GM21717 (cell line): ENCODE data around the gene DYNLT2.

ENCODE experiments used
- ATAC-seq: cut with Tn5 transposase; IDR thresholded peaks from one replicate; pipeline ENCODE4 v1.9.1; 2021; ENCODE audit warnings: mild to moderate bottlenecking, moderate library complexity; ENCODE audit not compliant: unreplicated experiment

Gene DYNLT2

GRCh38 chr6:169738976-169739529 is 12.3 kb downstream of the DYNLT2 start:
- ATAC-seq, result no peak

GRCh38 chr6:169738204-169738975 is 13.0 kb downstream of the DYNLT2 start:
- ATAC-seq, result no peak

GRCh38 chr6:169729961-169730360 is 21.4 kb downstream of the DYNLT2 start:
- ATAC-seq, result no peak

DNA sequence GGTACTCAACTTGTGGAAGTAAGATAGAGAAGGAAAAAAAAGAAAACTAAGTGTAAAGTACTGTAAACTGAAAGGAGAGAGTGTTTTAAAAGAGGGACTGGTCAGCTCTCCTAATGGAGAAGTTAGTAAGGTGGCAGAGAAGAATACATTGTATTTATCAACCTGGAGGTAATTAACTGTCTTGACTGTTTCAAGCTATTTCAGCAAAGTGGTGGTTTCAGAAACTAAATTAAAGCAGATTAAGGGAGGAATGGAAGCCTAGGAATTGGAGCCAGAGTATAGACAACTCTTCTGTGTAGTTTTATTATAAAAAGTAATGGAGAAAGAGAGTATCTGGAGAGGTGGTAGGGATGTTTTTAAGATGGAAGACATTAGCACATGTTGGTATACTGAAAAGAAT is 24.4 kb downstream of the DYNLT2 start:
- ATAC-seq, result no peak

DNA sequence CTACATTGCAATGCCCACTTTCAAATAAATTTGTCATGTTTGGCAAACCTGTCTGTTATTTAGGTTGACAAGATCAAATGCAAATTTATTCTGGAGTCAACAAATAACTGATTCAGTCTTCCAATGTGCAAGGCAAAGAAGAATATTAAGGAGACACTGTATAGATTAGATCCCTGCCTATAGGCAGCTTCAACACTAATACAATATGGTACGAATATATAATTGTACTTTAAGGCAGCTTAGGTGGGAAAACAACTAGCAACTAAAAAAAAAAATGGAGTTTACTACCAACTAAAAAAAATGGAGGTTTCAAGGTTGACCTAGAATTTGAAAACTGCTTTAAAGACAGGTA is 25.3 kb downstream of the DYNLT2 start:
- ATAC-seq, result no peak

DNA sequence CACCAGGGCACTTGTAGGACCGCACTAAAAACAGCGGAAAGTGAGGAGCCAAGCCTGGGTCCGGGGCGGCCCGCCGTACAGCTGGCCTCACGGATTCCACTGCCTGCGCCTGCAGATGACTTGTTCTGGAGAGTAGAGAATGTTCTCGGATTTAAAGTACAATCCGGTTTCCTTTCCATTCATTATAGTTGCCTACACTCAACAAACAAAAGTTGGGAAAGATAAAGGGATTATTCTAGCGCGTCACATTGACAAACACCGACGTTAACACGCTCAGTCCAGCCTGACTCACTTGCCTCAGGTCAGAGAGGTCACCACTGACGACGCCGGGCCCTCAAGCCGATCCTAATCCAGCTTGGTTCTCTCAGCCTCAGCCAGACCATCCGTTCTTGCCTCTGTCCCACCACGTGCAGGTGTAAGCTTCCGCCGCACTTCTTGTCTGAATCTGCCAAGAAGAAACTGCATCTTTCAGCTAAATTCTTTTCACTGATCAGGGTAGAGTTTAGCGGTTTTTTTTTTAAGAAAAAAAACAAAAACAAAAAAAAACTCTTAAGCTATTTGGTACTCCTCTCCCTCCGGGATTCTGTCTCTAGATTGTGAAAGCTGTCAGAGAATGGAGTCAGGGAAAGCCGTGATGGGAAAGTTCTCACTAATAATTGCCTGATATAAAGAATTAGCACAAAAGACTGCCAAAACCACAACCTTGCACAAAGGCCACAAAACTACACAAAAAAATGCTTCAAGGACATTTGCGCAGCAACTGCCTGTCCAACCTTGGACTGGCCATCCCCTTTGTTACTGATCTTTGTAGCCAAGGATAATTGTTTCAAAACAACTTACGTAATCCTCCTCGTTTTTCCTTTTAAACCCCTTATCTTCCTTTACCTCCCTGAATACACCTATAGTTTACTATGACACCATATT is 26.0 kb downstream of the DYNLT2 start:
- peak; percentile 10 for ATAC-seq

- peak; percentile 39 for ATAC-seq
Measured at GRCh38 chr6:169724494-169725124, 26.8 kb downstream of the DYNLT2 start, which contains the start of gene PHF10. Gene PHF10, minus strand, starts transcription at chr6:169724500. Its CDS starts 569 bp downstream, at chr6:169723931.

DNA sequence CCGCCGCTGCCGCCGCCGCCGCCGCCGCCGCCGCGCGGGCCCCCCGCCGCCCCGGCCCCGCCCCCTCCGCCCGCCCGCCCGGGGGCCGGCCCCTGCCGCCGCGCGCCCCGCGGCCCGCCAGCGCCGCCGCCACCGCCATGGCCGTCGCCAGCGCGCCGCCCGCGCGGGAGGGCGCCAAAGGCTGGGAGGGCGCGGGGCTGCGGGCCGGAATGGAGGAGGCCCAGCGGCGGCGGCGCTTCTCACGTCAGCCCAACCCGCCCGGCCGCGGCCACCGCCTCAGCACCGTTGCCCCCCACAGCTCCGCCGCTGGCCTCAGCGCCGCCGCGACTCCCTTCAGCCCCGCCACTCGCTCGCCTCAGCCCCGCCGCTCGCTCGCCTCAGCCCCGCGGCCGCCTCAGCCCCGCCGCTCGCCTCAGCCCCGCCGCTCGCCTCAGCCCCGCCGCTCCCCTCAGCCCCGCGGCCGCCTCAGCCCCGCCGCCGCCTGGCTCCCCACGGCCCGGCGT is 27.3 kb downstream of the DYNLT2 start:
- peak; percentile 39 for ATAC-seq

DNA sequence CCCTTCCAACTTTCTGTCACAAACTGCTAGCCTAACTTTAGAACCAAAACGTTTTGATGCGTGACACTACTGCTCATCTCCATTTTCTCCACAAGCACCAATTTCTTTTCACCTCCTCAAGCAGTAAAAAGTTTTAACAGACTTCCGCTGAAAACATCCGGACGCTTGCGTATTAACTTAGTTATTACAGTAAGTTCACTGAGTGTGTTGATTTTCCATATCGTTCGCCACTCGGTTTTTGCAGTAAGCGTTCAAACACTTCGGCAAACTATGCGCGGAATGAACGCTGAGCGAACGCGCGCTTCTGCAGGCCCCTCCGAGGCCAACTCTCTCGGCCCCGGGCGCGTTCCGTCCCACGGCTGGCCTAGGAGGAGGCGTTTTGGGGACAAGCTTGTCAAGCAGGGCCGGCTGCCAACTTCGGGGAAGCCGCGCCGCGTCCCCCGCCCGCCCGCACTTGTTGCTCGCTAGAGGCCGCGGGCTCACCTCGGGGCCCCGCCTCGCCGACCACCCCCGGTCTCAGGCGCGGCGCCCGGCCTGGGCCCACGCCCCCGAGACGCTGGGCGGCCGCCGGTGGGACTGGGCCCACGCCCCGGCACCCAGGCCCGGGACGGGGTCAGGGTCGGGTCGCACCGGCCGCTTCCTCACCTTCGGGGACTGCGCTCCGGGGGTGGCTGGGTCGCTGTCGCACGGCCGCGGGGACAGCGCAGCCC is 28.0 kb downstream of the DYNLT2 start:
- peak; percentile 43 for ATAC-seq

DNA sequence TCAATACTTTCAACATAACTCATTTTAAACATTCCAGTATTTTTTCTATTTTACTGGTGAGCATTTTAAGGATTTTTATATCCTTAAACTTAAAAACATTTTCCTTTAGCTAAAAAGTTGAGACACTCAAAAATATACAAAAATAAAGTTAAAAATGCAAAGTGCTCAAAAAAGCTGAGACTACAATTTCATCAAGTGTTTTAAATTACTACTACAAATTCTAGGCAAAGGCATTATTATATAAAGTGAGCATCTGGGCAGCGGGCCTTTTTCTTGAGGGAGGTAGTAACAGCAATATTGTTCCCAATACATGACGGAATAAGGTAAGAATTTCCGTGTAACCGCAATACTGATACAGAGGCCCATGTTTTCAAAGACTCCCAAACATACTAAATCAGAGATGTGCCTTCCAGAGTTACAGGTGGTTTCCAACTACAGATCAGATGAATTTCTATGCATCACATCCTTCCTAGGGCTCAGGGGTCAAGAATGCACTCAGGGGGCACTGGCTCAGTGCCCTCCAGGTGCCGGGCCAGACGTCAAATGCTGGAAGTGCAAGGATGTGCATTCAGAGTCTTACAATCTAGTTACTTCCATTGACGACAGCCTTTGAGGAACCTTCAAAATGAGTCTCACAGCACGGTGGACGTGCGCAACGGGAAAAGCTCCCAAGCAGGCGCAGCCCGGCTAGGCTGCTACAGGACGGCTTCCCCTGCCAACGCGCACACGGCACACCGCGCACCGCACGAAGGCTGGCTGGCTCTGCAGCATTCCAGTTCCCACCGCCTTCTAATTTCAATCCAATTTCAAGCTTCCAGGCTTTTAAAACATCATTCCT is 28.8 kb downstream of the DYNLT2 start:
- peak; percentile 39 for ATAC-seq

DNA sequence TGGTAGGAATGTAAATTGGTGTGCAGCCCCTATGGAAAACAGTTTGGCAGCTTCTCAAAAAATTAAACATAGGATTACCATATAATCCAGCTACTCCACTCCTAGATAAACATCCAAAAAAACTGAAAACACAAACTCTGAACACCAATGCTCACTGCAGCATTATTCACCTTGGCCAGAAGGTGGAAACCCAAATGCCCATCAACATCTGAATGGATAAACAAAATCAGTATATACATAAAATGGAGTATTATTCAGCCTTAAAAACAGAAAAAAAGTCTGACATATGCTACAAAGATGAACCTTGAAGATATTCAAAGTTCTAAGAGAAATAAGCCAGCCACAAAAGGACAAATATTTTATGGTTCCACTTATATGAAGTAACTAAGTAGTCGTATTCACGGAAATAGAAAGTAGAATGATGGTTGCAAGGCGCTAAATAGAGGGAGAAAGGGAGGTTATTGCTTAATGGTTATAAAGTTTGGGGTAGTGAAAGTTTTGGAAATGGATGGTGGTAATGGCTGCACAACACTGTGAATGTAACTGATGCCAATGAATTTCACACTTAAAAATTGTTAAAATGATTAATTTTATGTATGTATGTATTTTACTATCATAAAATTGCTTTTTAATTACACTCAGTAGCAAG is 31.0 kb downstream of the DYNLT2 start:
- no peak for ATAC-seq

GRCh38 chr6:169719117-169719516 is 32.3 kb downstream of the DYNLT2 start:
- no peak for ATAC-seq

- no peak for ATAC-seq
Measured at GRCh38 chr6:169714595-169714994, 36.8 kb downstream of the DYNLT2 start.

- ATAC-seq, result no peak
Measured at GRCh38 chr6:169714178-169714577, 37.2 kb downstream of the DYNLT2 start.

- ATAC-seq, result no peak
Measured at GRCh38 chr6:169710009-169710408, 41.4 kb downstream of the DYNLT2 start.

GRCh38 chr6:169709293-169709692 is 42.1 kb downstream of the DYNLT2 start:
- ATAC-seq, result peak; percentile 52

GRCh38 chr6:169707772-169708171 is 43.6 kb downstream of the DYNLT2 start:
- no peak for ATAC-seq

DNA sequence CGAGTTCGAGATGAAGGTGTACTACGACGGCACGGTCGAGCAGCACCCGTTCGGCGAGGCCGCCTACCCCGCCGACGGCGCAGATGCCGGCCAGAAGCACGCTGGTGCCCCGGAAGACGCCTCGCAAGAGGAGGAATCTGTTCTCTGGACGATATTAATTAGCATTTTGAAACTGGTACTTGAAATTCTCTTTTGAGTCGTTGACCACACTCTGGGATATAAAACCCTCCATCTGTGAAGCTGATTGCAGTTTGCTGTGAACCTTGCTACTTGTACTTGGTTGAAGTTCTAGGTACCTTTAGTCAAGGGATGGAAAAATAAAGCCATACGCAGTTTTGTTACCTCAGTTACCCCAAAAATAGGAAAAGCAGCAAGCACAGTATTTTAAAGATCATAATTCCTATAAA is 48.5 kb downstream of the DYNLT2 start:
- ATAC-seq, result peak; percentile 13
